ENCODE measurements around the gene FNTB.

FNTB gene

GRCh38 chr14:64953310-64953654 is 33.4 kb upstream of the FNTB start:
- TF ChIP-seq, protein P1, sequence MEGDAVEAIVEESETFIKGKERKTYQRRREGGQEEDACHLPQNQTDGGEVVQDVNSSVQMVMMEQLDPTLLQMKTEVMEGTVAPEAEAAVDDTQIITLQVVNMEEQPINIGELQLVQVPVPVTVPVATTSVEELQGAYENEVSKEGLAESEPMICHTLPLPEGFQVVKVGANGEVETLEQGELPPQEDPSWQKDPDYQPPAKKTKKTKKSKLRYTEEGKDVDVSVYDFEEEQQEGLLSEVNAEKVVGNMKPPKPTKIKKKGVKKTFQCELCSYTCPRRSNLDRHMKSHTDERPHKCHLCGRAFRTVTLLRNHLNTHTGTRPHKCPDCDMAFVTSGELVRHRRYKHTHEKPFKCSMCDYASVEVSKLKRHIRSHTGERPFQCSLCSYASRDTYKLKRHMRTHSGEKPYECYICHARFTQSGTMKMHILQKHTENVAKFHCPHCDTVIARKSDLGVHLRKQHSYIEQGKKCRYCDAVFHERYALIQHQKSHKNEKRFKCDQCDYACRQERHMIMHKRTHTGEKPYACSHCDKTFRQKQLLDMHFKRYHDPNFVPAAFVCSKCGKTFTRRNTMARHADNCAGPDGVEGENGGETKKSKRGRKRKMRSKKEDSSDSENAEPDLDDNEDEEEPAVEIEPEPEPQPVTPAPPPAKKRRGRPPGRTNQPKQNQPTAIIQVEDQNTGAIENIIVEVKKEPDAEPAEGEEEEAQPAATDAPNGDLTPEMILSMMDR (IDR thresholded peaks at IDR 0.05; ENCODE audit: low read length, missing control alignments): no peak
- DNase-seq (ENCODE audit: low read depth): no peak
- H3K4me3 ChIP-seq (replicated peaks; ENCODE audit: low read depth, low read length): no peak overlapping the region

- H3K4me3 ChIP-seq (replicated peaks; ENCODE audit: low read depth, low read length): no peak overlapping the region
- no peak for DNase-seq (ENCODE audit: low read depth)
- TF ChIP-seq, protein P1 (IDR thresholded peaks at IDR 0.05; ENCODE audit: low read length, missing control alignments): no peak
Observed at GRCh38 chr14:64953661-64954060, 33.0 kb upstream of the FNTB start.

DNA sequence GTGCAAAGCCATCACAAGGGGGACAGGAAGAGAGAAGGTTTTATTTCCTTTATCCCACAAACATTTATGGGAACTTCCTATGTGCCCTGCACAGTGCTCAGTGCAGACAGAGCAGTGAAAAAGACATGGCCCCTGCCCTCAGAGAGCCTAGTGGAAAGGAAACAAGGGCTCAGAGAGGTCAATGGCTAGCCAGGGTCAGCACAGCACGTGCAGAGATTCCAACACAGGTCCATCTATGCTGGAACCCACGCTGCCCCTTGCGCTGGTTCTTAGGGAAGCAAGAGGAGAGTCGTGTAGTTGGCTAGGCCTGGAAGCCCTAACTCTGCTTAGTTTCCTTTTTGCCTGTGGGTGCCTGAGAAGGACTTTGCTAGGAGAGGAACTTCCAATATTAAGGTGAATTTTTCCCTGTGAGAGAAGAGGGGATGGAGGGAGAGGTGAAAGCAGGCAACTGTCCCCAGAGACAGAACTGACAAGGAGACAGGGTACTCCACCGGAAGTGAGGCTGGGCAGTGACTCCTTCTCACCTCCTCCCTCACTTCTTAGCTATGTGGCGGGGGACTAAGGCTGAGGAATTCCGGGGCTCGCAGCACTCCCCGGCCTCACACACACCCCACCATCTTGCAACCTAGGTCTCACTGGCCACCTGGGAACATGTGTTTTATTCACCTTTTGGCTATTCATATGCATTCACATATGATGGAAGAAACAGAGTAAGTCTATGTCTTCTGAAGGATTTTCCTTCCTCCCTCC is 32.0 kb upstream of the FNTB start:
- TF ChIP-seq, protein P1 (IDR thresholded peaks at IDR 0.05; ENCODE audit: low read length, missing control alignments): no peak
- no peak for DNase-seq (ENCODE audit: low read depth)
- no peak overlapping the region for H3K4me3 ChIP-seq (replicated peaks; ENCODE audit: low read depth, low read length)

GRCh38 chr14:64955297-64955696 is 31.4 kb upstream of the FNTB start:
- no peak for DNase-seq (ENCODE audit: low read depth)
- no peak overlapping the region for H3K4me3 ChIP-seq (replicated peaks; ENCODE audit: low read depth, low read length)
- TF ChIP-seq, protein P1 (IDR thresholded peaks at IDR 0.05; ENCODE audit: low read length, missing control alignments): no peak

GRCh38 chr14:64956697-64957406 is 29.8 kb upstream of the FNTB start:
- no peak for DNase-seq (ENCODE audit: low read depth)
- TF ChIP-seq, protein P1 (IDR thresholded peaks at IDR 0.05; ENCODE audit: low read length, missing control alignments): no peak

DNA sequence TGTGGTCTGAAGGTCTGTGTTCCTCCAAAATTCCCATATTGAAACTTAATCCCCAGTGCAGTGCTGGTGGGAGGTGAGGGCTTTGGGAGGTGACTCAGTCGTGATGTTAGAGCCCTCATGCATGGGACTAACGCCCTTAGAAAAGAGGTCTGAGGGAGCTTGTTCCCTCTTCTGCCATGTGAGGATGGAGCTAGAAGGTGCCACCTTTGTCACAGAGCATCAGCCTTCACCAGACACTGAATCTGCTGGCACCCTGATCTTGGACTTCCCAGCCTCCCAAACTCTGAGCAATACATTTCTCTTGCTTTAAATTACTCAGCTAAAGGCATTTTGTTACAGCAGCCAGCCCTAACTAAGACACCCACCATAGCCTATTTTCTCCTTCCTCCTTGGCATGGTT is 28.5 kb upstream of the FNTB start:
- TF ChIP-seq, protein P1 (IDR thresholded peaks at IDR 0.05; ENCODE audit: low read length, missing control alignments): no peak
- H3K4me3 ChIP-seq (replicated peaks; ENCODE audit: low read depth, low read length): no peak overlapping the region
- DNase-seq (ENCODE audit: low read depth): no peak

More at GRCh38 chr14:64956697-64957406, 29.8 kb upstream of the FNTB start:
- no peak overlapping the region for H3K4me3 ChIP-seq (replicated peaks; ENCODE audit: low read depth, low read length)
